Vagina (tissue), 2 donors: ENCODE measurements around the gene CUX1.
"Not testable (repeated sequence)": the region's sequence is repeated elsewhere in the genome, so short reads cannot be mapped to it uniquely, and the experiment has no call there.

Experiments
- CTCF ChIP-seq, 3 experiments: fragments of 450-650 bp in 2 of 3; fragments of 200-600 bp in 1 of 3; sonication (generic) in 1 of 3; IDR thresholded peaks; one replicate each; pipeline ENCODE4 v1.5.1; 2017 to 2019; ENCODE audit warnings: antibody characterized with exemption in 3 of 3, mild to moderate bottlenecking in 2 of 3, moderate library complexity in 2 of 3
- POLR2A ChIP-seq, 2 donors: fragments of 450-650 bp; IDR thresholded peaks; one replicate each; pipeline ENCODE4 v1.6.1; 2017; ENCODE audit warnings: antibody characterized with exemption in 2 of 2, mild to moderate bottlenecking in 2 of 2, moderate library complexity in 2 of 2

- TF ChIP-seq CTCF, POLR2A (IDR thresholded peaks at IDR 0.05): not testable (repeated sequence)
Observed at GRCh38 chr7:102230162-102230561, 412.7 kb downstream of the CUX1 start.
